ENCODE measurements around the gene TMEM33.

DNA sequence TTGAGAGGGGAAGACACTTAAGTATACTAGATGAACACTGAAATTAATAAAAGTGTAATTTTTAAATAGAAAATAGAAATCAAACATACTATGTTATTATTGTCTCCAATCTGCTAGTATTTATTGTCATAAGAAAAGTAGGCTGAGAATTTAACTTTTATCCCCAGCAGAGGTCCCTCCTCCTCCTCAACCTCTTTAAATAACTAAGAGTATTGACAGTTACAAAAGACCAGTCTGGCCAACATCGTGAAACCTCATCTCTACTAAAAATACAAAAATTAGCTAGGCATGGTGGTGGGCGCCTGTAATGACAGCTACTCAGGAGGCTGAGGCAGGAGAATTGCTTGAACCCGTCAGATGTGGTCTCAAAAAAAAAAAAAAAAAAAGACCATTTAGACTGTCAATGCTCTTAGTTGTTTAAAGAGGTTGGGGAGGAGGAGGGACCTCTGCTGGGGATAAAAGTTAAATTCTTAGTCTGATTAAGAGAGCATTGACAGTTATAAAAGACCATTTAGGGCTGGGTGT lies 59.3 kb downstream of the TMEM33 start:
- TF ChIP-seq, protein P1, sequence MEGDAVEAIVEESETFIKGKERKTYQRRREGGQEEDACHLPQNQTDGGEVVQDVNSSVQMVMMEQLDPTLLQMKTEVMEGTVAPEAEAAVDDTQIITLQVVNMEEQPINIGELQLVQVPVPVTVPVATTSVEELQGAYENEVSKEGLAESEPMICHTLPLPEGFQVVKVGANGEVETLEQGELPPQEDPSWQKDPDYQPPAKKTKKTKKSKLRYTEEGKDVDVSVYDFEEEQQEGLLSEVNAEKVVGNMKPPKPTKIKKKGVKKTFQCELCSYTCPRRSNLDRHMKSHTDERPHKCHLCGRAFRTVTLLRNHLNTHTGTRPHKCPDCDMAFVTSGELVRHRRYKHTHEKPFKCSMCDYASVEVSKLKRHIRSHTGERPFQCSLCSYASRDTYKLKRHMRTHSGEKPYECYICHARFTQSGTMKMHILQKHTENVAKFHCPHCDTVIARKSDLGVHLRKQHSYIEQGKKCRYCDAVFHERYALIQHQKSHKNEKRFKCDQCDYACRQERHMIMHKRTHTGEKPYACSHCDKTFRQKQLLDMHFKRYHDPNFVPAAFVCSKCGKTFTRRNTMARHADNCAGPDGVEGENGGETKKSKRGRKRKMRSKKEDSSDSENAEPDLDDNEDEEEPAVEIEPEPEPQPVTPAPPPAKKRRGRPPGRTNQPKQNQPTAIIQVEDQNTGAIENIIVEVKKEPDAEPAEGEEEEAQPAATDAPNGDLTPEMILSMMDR (conservative IDR thresholded peaks at IDR 0.05): no peak
- no peak for TF ChIP-seq EZH2 (IDR thresholded peaks at IDR 0.05; ENCODE audit: low read depth)

Measured in PC-9 (cell line).